ENCODE data around the gene PLA2G2C.
"Not testable (repeated sequence)": the region's sequence is repeated elsewhere in the genome, so short reads cannot be mapped to it uniquely, and the experiment has no call there.

The PLA2G2C gene

GRCh38 chr1:20139776-20140612 is 46.3 kb downstream of the PLA2G2C start:
- DNase-seq (ENCODE audit: extremely low spot score, insufficient read length, low read depth): no peak
- FAIRE-seq: no peak

GRCh38 chr1:20138961-20139550 is 47.3 kb downstream of the PLA2G2C start, which contains the start of gene PLA2G2F:
PLA2G2F (plus strand) TSS chr1:20139323; CDS start chr1:20139428, 105 bp downstream.
- DNase-seq (ENCODE audit: extremely low spot score, insufficient read length, low read depth) (no peak), FAIRE-seq (no peak)

GRCh38 chr1:20138346-20138745 is 48.0 kb downstream of the PLA2G2C start:
- DNase-seq (ENCODE audit: extremely low spot score, insufficient read length, low read depth): no peak
- no peak for FAIRE-seq

DNA sequence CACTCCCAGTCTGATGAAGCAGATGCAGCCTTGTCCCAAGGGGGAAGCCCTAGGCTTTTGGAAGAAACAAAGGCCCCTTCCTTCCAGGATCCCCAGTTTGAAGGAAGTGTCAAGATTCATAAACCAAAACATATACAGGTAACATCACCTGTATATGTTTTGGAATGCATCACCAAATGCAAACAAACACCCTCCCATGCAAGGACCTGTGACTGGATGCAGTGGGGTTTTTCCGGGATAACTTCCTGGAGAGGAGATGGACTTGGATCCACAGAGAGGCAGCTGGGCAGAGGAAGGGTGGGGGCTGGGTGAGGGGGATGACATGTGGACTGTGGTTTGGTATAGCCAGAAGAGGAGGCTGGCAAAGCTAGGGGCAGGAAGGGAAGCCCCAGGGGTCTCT is 48.7 kb downstream of the PLA2G2C start:
- DNase-seq (ENCODE audit: extremely low spot score, insufficient read length, low read depth): no peak

DNA sequence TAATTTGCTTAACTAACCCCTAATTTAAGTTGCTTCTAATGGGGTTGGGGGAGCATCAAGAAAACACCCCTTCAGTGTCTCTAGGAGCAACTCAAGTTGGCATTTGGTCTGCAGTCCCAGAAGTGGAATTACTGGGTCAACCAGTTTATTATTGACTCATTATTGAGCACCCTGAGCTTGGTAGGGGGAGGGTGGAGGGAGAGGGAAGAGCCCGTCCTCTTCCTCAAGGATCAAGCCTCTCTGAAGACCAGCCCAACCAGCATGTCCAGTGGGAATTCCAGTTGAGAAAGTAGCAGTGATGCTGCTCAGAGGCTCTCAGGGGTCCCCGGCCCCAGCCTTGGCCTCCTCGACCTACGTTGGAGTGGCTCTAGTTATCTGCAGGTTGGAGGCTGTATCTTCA is 49.3 kb downstream of the PLA2G2C start:
- DNase-seq (ENCODE audit: extremely low spot score, insufficient read length, low read depth): no peak

More for the DNA sequence above, 48.7 kb downstream of the PLA2G2C start:
- FAIRE-seq: no peak

GRCh38 chr1:20136249-20136648 is 50.1 kb downstream of the PLA2G2C start:
- DNase-seq (ENCODE audit: extremely low spot score, insufficient read length, low read depth) (no peak), FAIRE-seq (no peak)

More for the DNA sequence above, 49.3 kb downstream of the PLA2G2C start:
- FAIRE-seq: no peak

DNA sequence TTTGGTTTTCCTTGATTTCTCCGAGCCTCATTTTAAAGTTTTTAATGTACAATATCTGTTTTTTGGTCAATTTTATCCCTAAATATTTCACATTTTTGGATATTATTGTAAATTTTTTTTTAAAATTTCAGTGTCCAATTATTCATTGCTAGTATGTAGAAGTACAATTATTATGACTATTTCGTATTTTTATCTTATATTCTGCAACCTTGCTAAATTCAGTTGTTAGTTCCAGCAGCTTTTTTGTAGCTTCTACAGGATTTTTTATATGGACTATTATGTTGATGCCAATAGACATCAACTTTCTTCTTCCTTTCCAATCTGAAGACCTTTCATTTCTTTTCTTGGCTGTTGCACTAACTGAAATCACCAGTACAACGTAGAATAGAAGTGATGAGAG is 51.3 kb downstream of the PLA2G2C start:
- FAIRE-seq: no peak
- DNase-seq (ENCODE audit: extremely low spot score, insufficient read length, low read depth): no peak

- DNase-seq (ENCODE audit: extremely low spot score, insufficient read length, low read depth); FAIRE-seq: not testable (repeated sequence)
These were observed 55.8 kb downstream of the PLA2G2C start for GRCh38 chr1:20130518-20130917.

DNA sequence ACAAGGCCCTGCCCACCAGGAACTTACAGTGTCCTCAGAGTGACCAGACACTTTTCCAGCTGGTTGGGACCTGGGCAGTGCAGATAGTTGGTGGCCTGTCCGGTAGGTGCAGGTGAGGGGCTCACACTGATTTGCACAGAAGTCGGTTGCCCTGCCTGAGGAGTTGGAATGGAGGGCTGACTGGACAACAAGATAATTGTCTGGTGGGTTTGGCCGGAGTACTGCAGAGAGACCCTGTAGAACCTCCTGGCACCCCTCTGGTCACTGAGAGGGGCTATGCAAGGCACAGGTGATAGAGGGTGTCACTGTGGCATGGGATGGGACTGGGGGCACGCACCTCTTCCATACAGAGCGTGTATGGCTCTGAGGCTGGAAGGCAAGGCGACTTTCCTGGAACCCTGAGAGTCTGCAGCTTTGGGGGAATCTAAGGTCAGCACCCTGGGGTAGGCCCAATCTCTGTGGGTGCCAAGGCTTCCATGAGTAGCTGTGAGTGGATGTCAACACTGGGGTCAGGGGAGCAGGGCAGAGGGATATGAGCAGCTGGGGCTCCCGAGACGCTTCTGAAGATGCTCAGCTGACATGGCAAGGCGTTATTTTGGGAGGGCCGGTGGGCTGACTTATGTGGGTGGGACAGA is 59.4 kb downstream of the PLA2G2C start:
- DNase-seq (ENCODE audit: extremely low spot score, insufficient read length, low read depth): no peak
- FAIRE-seq: no peak

DNA sequence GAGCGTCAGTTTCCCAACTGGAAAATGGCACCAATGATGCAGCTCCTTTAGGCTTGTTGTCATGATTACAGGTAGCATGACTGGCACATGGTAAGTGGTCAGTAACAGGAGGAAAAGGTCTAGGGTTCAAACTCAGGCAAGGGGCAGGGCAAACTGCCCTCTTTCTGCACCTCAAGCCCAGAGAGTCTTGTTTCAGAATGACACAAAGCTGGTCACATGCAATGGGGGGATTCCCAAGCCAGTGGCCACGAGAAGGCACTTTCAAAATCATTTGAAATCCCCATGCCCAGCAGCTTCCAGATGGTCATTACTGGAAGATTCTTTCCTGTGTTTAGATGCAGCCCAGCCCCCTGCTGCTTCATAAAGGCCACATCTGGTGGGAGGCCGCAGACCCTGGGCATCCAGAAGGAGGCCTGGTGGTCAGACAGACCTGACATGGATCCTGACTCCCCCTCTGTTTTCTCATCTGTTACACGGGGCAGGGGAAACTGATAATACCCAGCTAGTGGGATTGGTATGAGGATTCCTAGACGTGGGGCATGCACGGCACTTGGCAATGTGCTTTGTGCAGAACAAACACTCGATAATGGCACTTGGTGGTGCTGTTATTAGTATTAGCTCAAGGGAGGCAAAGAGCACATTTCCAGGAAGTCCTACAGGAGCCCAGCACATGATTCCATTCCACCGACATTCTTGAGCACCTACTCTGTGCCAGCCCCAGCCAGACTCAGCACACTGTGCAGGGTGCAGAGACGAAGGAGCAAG is 60.1 kb downstream of the PLA2G2C start:
- DNase-seq (ENCODE audit: extremely low spot score, insufficient read length, low read depth): peak; percentile 28
- FAIRE-seq: peak; percentile 86

DNA sequence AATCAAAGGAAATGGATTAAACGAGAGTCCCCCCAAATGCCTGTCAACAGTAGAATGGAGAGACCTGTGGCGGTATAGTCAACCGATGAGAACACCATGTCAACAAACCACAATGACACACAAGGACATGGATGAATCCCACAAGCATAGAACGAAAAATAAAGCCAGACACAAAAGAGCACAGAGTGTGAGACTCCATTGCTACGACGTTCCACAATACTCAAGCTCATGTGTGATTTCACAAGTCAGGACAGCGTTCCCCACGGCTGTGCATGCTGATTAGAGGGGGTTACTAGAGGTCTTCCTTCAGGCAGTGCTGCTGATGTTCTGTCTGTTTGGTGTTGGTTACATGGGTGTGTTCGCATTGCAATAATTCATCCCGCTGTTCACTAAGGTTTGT is 61.2 kb downstream of the PLA2G2C start:
- FAIRE-seq: no peak

GRCh38 chr1:20124456-20125057 is 61.8 kb downstream of the PLA2G2C start:
- DNase-seq (ENCODE audit: extremely low spot score, insufficient read length, low read depth): no peak
- FAIRE-seq: no peak

More for the DNA sequence above, 61.2 kb downstream of the PLA2G2C start:
- DNase-seq (ENCODE audit: extremely low spot score, insufficient read length, low read depth): no peak

DNA sequence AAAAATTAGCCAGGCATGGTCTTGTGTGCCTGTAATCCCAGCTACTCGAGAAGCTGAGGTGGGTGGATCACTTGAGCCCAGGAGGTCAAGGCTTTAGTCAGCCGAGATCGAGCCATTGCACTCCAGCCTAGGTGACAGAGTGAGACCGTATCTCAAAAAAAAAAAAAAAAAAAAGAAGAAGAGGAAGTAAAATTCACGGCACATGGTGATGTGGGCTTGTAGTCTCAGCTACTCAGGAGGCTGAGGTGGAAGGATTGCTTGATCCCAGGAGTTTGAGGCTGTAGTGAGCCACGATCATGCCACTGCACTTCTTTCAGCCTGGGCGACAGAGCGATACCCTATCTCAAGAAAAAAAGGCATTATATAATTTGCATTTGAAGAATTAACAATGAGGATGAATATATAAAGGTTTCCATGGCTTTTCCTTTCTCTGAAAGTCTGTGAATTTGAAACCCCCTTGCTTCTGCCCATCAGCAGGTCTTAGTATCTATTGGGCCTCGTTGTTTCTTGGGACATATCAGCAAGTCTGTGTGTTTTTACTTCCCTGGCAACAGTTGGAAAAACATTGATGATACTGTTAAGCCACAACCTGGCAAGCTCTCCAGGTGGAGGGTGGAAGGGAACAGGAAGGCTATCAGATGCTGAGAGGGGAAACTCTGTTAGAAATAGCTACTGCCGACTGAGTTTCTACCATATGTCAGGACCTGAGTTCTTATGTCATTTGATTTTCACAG is 62.4 kb downstream of the PLA2G2C start:
- DNase-seq (ENCODE audit: extremely low spot score, insufficient read length, low read depth) (no peak), FAIRE-seq (no peak)

- FAIRE-seq: no peak
- DNase-seq (ENCODE audit: extremely low spot score, insufficient read length, low read depth): no peak
These were observed 65.5 kb downstream of the PLA2G2C start for GRCh38 chr1:20120796-20121195.

GRCh38 chr1:20119347-20119746 is 67.0 kb downstream of the PLA2G2C start, which contains the start of gene PLA2G2D:
PLA2G2D (minus strand) TSS chr1:20119536; CDS start chr1:20119498, 38 bp downstream.
- FAIRE-seq (no peak), DNase-seq (ENCODE audit: extremely low spot score, insufficient read length, low read depth) (no peak)

DNA sequence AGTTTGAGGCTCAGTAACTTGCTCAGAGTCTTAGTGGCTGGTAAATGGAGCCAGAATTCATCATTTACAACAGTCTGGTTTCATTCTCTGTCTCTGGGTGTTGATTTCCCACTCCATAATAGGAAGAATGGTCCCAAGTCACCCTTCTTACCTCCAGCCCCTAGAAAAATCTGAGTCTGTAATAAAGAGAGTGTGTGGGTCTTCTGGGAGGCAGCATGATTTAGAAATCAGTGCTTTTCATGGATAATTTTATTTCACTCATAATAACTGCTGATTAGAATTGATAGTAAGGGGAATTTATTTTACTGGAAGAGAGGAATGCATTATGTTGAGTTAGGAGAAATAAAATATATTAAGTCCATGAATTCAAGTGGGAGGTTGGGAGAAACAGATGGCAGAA is 69.1 kb downstream of the PLA2G2C start:
- no peak for FAIRE-seq
- no peak for DNase-seq (ENCODE audit: extremely low spot score, insufficient read length, low read depth)

GRCh38 chr1:20115916-20116315 is 70.4 kb downstream of the PLA2G2C start:
- FAIRE-seq (no peak), DNase-seq (ENCODE audit: extremely low spot score, insufficient read length, low read depth) (no peak)

- no peak for FAIRE-seq
These were observed 70.8 kb downstream of the PLA2G2C start for GRCh38 chr1:20115479-20115878.

DNA sequence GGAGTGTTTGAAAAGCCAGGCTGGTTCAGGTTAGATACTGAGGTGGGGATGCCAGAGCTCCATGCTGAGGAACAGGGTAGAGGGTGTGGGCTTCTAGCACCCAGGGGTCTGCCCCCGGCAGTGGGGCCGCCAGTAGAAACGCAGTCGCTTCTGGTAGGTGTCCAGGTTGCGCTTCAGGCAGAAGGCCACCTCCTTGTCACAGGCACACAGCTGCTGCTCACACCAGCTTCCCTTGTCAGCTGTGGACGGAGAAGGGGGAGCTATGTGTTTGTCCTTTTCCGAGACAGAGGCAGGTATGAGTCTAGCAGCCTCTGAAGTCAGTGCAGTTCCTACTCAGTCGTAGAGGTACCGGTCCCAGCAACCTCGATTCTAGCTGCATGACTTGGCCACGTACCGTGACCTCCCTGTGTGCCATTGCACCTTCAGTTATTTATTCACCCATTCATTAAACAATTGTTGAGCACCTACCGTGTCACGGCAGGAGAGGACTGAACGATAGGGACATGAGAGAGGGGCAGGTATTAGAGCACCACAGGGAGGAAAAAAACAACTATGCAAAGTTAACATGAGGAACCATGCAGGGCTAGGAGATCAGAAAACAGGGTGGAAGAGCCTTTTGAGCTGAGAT is 72.2 kb downstream of the PLA2G2C start:
- DNase-seq (ENCODE audit: extremely low spot score, insufficient read length, low read depth): no peak
- FAIRE-seq: no peak

More at GRCh38 chr1:20115479-20115878, 70.8 kb downstream of the PLA2G2C start:
- DNase-seq (ENCODE audit: extremely low spot score, insufficient read length, low read depth): no peak
